Measurements from ENCODE around the gene COL5A1.

COL5A1 gene

DNA sequence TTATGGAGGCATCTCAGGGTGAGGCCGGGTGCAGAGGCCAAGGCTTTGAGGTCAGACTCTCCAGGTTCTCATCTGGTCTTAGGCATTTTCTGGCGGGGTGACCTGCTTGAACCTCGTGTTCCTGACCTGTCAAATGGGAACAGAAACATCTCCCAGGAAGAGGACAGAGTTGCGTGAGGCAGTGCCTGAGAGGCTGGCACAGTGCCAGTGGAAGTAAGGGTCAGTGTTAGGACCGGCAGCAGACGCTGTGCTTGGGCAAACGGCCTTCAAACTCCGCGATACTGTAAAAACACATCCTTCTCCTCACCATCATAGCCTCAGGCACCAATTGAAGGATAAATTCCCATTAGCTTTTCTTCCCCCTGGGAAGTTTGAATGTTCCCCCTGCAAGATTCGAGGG, 183.4 kb downstream of the COL5A1 start:
- H3K9me3 Mint-ChIP-seq = no peaks in the 10 kb centered on the region
- H3K27ac Mint-ChIP-seq = peak overlapping the region in 1 of 3 experiments; percentile 46
- H3K36me3 Mint-ChIP-seq (ENCODE audit: low read depth) = peaks cover 17% of the 10 kb centered on the region
- no peaks in the 10 kb centered on the region for H3K27me3 Mint-ChIP-seq (ENCODE audit: low read depth)
- no peaks in the 10 kb centered on the region for H3K4me1 Mint-ChIP-seq
- no peak overlapping the region for H3K4me3 Mint-ChIP-seq
- TF ChIP-seq, protein P1, sequence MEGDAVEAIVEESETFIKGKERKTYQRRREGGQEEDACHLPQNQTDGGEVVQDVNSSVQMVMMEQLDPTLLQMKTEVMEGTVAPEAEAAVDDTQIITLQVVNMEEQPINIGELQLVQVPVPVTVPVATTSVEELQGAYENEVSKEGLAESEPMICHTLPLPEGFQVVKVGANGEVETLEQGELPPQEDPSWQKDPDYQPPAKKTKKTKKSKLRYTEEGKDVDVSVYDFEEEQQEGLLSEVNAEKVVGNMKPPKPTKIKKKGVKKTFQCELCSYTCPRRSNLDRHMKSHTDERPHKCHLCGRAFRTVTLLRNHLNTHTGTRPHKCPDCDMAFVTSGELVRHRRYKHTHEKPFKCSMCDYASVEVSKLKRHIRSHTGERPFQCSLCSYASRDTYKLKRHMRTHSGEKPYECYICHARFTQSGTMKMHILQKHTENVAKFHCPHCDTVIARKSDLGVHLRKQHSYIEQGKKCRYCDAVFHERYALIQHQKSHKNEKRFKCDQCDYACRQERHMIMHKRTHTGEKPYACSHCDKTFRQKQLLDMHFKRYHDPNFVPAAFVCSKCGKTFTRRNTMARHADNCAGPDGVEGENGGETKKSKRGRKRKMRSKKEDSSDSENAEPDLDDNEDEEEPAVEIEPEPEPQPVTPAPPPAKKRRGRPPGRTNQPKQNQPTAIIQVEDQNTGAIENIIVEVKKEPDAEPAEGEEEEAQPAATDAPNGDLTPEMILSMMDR (IDR thresholded peaks at IDR 0.05; ENCODE audit: unreplicated experiment in 3 of 3) = no peak

DNA sequence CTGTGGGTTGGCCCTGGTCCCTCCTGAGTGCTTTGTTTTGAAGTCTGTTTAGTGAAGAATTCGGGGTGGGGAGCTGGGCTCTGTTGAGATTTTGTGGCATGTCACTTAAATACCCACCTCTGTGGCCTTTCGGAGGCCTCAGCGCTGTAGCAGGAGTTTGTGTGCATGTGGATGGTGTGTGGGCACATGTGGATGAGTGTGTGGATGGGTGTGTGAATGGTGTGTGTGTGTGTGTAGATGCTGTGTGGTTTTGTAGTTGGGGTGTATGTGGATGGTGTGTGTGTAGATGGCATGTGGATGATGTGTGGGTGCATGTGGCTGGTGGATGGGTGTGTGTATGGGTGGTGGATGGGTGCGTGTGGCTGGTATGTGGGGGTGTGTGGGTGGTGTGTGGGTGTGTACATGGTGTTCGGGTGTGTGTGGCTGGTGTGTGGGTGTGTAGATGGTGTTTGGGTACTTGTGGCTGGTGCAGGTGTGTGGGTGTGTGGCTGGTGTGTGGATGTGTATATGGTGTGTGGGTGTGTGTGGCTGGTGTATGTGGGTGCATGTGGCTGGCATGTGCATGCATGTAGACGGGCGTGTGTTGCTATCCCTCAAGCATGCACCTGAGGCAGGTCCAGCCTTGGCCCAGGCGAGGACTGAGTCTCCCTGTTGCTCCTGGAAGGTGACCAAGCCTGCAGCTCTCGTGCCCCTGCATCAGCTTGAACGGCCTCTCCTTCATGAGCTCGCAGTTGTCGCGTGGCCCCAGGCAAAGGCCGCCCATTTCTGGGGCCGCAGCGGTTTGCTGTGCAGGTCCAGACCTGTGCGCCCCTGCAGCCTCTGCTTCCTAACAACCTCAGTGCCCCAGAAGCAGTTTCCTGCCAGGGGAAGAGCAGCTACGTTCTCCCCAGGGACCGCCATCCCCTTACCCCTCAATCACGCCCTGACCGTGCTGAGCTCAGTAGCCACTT, 185.0 kb downstream of the COL5A1 start:
- H3K27ac Mint-ChIP-seq = no peak overlapping the region
- H3K4me1 Mint-ChIP-seq = no peaks in the 10 kb centered on the region
- H3K4me3 Mint-ChIP-seq = no peak overlapping the region
- no peaks in the 10 kb centered on the region for H3K9me3 Mint-ChIP-seq
- H3K36me3 Mint-ChIP-seq (ENCODE audit: low read depth) = peaks cover 17% of the 10 kb centered on the region
- H3K27me3 Mint-ChIP-seq (ENCODE audit: low read depth) = no peaks in the 10 kb centered on the region
- TF ChIP-seq, protein P1 (IDR thresholded peaks at IDR 0.05; ENCODE audit: unreplicated experiment in 3 of 3) = no peak

DNA sequence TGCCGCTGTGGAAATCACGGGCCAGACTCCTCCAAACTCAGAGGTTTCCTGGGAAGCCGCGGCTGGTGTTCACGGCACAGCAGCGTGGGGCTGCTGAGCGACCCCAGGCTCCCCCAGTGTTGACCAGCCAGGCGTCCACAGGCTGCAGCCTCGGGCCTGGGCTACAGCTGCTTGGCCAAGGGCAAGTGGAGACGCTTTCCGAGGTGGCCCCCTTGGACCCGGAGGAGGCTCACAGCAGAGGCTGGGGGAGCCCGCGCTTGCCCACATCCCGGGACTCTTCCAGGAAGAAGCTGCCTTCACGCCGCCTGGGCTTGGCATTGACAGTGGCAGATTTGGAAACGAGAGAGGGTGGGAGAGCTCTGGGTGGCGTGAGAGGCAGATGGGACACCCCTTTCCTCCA, 186.0 kb downstream of the COL5A1 start:
- Mint-ChIP-seq H3K27ac (no peak overlapping the region), H3K36me3 (ENCODE audit: low read depth) (peaks cover 17% of the 10 kb centered on the region), H3K4me3 (no peak overlapping the region), H3K27me3 (ENCODE audit: low read depth) (no peaks in the 10 kb centered on the region), H3K4me1 (no peaks in the 10 kb centered on the region), H3K9me3 (no peaks in the 10 kb centered on the region)
- TF ChIP-seq, protein P1 (IDR thresholded peaks at IDR 0.05; ENCODE audit: unreplicated experiment in 3 of 3) = no peak

DNA sequence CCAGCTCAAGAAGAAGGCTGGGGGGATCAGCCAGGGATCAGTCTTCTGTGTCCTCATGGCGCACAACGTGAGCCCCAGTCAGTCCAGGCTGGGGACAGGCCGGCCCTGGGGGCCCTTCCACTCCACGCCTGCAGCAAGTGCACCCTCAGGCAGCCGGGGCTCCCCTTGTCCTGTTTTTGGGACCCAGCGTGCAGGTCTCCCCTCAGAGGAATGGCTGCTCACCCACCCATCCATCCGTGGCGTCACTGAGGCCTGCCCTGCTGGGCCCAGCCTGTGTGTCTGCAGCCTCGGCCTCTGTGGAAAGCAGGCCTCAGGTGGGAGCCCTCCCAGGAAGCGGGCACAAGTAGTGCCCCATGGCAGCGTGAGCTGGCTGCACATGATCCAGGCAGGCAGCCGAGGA, 186.4 kb downstream of the COL5A1 start:
- no peaks in the 10 kb centered on the region for H3K27me3 Mint-ChIP-seq (ENCODE audit: low read depth)
- peaks cover 17% of the 10 kb centered on the region for H3K36me3 Mint-ChIP-seq (ENCODE audit: low read depth)
- no peaks in the 10 kb centered on the region for H3K4me1 Mint-ChIP-seq
- no peaks in the 10 kb centered on the region for H3K9me3 Mint-ChIP-seq
- TF ChIP-seq, protein P1 (IDR thresholded peaks at IDR 0.05; ENCODE audit: unreplicated experiment in 3 of 3) = no peak
- no peak overlapping the region for H3K27ac Mint-ChIP-seq
- no peak overlapping the region for H3K4me3 Mint-ChIP-seq

GRCh38 chr9:134828892-134829291, 187.3 kb downstream of the COL5A1 start:
- Mint-ChIP-seq H3K27me3 (ENCODE audit: low read depth) (no peaks in the 10 kb centered on the region), H3K4me1 (no peaks in the 10 kb centered on the region), H3K36me3 (ENCODE audit: low read depth) (peaks cover 12% of the 10 kb centered on the region), H3K27ac (no peak overlapping the region), H3K9me3 (no peaks in the 10 kb centered on the region), H3K4me3 (no peak overlapping the region)
- TF ChIP-seq, protein P1 (IDR thresholded peaks at IDR 0.05; ENCODE audit: unreplicated experiment in 3 of 3) = no peak

Measured in nephron (organoid).